ENCODE data around the gene PKN3.

The PKN3 gene

GRCh38 chr9:128765499-128765898, 63.2 kb downstream of the PKN3 start:
- in situ Hi-C loops (cut with HindIII; ENCODE audit: low sequenced_read_pairs) = no loop called here
- DNase-seq (ENCODE audit: low read depth) = no peak
- TF ChIP-seq CTCF (IDR thresholded peaks at IDR 0.05; ENCODE audit: low read depth, low read length, missing control alignments) = no peak
- no peak overlapping the region for H3K4me3 ChIP-seq (ENCODE audit: low read depth, low read length)

- no peak for DNase-seq (ENCODE audit: low read depth)
- in situ Hi-C loops (cut with HindIII; ENCODE audit: low sequenced_read_pairs) = no loop called here
- TF ChIP-seq CTCF (IDR thresholded peaks at IDR 0.05; ENCODE audit: low read depth, low read length, missing control alignments) = no peak
- no peak overlapping the region for H3K4me3 ChIP-seq (ENCODE audit: low read depth, low read length)
Measured at GRCh38 chr9:128768606-128769005, 66.3 kb downstream of the PKN3 start.

Data from astrocyte of the cerebellum (primary cell).